Measurements from ENCODE around the gene ADGRB3. TPM values are rescaled to one million over a fixed set of nuclear protein-coding genes. Genes with fewer than 3 reads are reported as not detected.

Gene ADGRB3
- total and polyA plus RNA-seq, 10 of the 15 experiments (the other 5 are each of a cell fraction or from before 2014, with no cell fraction given) = 0.03 to 0.06 TPM; not detected in 8

GRCh38 chr6:68658338-68658737 is 23.3 kb downstream of the ADGRB3 start:
- no peak for FAIRE-seq
- Histone ChIP-seq H3K27me3 (replicated peaks in 1 of 2; ENCODE audit: control insufficient read depth in 2 of 2, insufficient read depth in 2 of 2, low read length in 1 of 2) (no peaks in the 10 kb centered on the region), H3K4me1 (ENCODE audit: control insufficient read depth, insufficient read depth, low read length) (no peaks in the 10 kb centered on the region), H3K9me3 (replicated peaks; ENCODE audit: control insufficient read depth, insufficient read depth, low read length) (no peaks in the 10 kb centered on the region), H3K79me2 (ENCODE audit: control insufficient read depth, insufficient read depth, low read length) (no peaks in the 10 kb centered on the region), H3K27ac (ENCODE audit: control insufficient read depth, insufficient read depth) (no peak overlapping the region), H3K4me3 (no peak overlapping the region), H3K36me3 (ENCODE audit: control insufficient read depth in 2 of 2, insufficient read depth in 2 of 2, low read length in 1 of 2) (no peaks in the 10 kb centered on the region), H4K20me1 (ENCODE audit: control insufficient read depth, insufficient read depth) (no peaks in the 10 kb centered on the region), H3K4me2 (ENCODE audit: control insufficient read depth, insufficient read depth) (no peak overlapping the region), H3K9ac (ENCODE audit: control insufficient read depth, insufficient read depth, low read length) (no peak overlapping the region), H2AFZ (ENCODE audit: control insufficient read depth, low read depth, low read length) (no peak overlapping the region)
- intact Hi-C loops (cut with micrococcal nuclease; ENCODE audit: unreplicated experiment) (no loop called here), in situ Hi-C loops (cut with MboI) (no loop called here)
- no peak for ATAC-seq
- DNase-seq (ENCODE audit: low read depth, low spot score) = no peak
- TF ChIP-seq PAX5 (IDR thresholded peaks at IDR 0.05; ENCODE audit: borderline replicate concordance, low read depth, low read length) (no peak), CHD4 (IDR thresholded peaks at IDR 0.05) (no peak), CHD2 (IDR thresholded peaks at IDR 0.05; ENCODE audit: borderline replicate concordance, low read depth, low read length) (no peak), RFX5 (IDR thresholded peaks at IDR 0.05; ENCODE audit: low read depth, low read length) (no peak), ZSCAN29 (IDR thresholded peaks at IDR 0.05) (no peak), RCOR1 (conservative IDR thresholded peaks at IDR 0.05; ENCODE audit: low read depth, low read length) (no peak), ESRRA (IDR thresholded peaks at IDR 0.05; ENCODE audit: low read length) (no peak), ZBTB33 (IDR thresholded peaks at IDR 0.05) (no peak), NR2C2 (IDR thresholded peaks at IDR 0.05; ENCODE audit: borderline replicate concordance, control insufficient read depth, insufficient read length, low read depth) (no peak), FOXM1 (IDR thresholded peaks at IDR 0.05; ENCODE audit: low read depth, low read length) (no peak), MEF2B (IDR thresholded peaks at IDR 0.05; ENCODE audit: partially characterized antibody, poor library complexity, severe bottlenecking) (no peak)
- TF ChIP-seq, protein P1, sequence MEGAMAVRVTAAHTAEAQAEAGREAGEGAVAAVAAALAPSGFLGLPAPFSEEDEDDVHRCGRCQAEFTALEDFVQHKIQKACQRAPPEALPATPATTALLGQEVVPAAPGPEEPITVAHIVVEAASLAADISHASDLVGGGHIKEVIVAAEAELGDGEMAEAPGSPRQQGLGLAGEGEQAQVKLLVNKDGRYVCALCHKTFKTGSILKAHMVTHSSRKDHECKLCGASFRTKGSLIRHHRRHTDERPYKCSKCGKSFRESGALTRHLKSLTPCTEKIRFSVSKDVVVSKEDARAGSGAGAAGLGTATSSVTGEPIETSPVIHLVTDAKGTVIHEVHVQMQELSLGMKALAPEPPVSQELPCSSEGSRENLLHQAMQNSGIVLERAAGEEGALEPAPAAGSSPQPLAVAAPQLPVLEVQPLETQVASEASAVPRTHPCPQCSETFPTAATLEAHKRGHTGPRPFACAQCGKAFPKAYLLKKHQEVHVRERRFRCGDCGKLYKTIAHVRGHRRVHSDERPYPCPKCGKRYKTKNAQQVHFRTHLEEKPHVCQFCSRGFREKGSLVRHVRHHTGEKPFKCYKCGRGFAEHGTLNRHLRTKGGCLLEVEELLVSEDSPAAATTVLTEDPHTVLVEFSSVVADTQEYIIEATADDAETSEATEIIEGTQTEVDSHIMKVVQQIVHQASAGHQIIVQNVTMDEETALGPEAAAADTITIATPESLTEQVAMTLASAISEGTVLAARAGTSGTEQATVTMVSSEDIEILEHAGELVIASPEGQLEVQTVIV (IDR thresholded peaks at IDR 0.05; ENCODE audit: borderline replicate concordance, partially characterized antibody) = no peak
- no TSS peak for BruUV-seq (replicated peaks)
- RAD21 ChIA-PET (ENCODE audit: unreplicated experiment) = no interaction called here
- 0% methylated on average over 2 of the region's 2 CpGs for WGBS (ENCODE audit: insufficient coverage, insufficient replicate concordance, low lambda C conversion rate, missing lambda C conversion rate)
- CTCF ChIA-PET = interaction anchor here (1.4 kb wide), 2 partner anchors 10 to 21 kb away, joined by 3 to 6 read pairs; no protein-coding TSS in a partner anchor
- SMC1A ChIA-PET (ENCODE audit: uncharacterized antibody, unreplicated experiment) = no interaction called here
- POLR2A ChIA-PET = no interaction called here
